Ishikawa (cell line): ENCODE data around the gene COMT.
A peak's percentile ranks its signal among the peaks of the same experiment; 100 is the strongest.

Source experiments
- CEBPB ChIP-seq: IDR thresholded peaks from 2 replicates; pipeline ENCODE4 v1.6.1; 2012
- CREB1 ChIP-seq: IDR thresholded peaks from 2 replicates; pipeline ENCODE4 v1.6.1; 2012; ENCODE audit warnings: low read depth
- EGR1 ChIP-seq: IDR thresholded peaks from 2 replicates; pipeline ENCODE4 v1.6.1; 2012
- EP300 ChIP-seq: IDR thresholded peaks from 2 replicates; pipeline ENCODE4 v1.6.1; 2012; ENCODE audit warnings: borderline replicate concordance
- FOXM1 ChIP-seq: IDR thresholded peaks from 2 replicates; pipeline ENCODE4 v1.6.1; 2012; ENCODE audit warnings: low read depth, borderline replicate concordance
- NFIC ChIP-seq: IDR thresholded peaks from 2 replicates; pipeline ENCODE4 v1.6.1; 2012
- RAD21 ChIP-seq: IDR thresholded peaks from 2 replicates; pipeline ENCODE4 v1.6.1; 2012; ENCODE audit warnings: low read depth
- REST ChIP-seq: IDR thresholded peaks from 2 replicates; pipeline ENCODE4 v1.6.1; 2012; ENCODE audit warnings: low read depth, mild to moderate bottlenecking
- TAF1 ChIP-seq: IDR thresholded peaks from 2 replicates; pipeline ENCODE4 v1.6.1; 2012; ENCODE audit warnings: low read depth, mild to moderate bottlenecking
- TCF12 ChIP-seq: IDR thresholded peaks from 2 replicates; pipeline ENCODE4 v1.6.1; 2012; ENCODE audit warnings: low read depth
- TEAD4 ChIP-seq: IDR thresholded peaks from 2 replicates; pipeline ENCODE4 v1.6.1; 2012
- YY1 ChIP-seq: IDR thresholded peaks from 2 replicates; pipeline ENCODE4 v1.6.1; 2012; ENCODE audit warnings: low read depth
- ZBTB7A ChIP-seq: IDR thresholded peaks from 2 replicates; pipeline ENCODE4 v1.6.1; 2012; ENCODE audit warnings: low read depth
- TF ChIP-seq, protein P1 (sequence below): IDR thresholded peaks from 2 replicates; pipeline ENCODE4 v1.6.1; 2012
- TF ChIP-seq, protein P2 (sequence below): IDR thresholded peaks from 2 replicates; pipeline ENCODE4 v1.6.1; 2012

COMT gene

DNA sequence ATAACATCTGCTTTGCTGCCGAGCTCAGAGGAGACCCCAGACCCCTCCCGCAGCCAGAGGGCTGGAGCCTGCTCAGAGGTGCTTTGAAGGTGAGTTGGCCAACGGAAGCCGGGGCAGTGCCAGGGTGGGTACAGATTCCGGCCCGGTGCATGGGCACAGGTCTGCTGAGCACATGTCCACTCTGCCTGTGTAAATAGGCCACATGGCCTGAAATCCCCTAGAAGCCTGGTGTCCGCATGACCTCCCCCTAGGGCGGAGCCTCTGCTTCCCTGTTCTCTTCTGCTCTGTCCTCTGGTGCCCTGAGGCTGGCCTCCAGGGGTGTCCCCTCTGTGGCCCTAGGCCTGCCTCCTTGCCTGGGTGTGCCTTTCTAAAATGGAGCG lies 19.6 kb downstream of the COMT start:
- TF ChIP-seq CREB1 = no peak
- TF ChIP-seq RAD21 = no peak
- no peak for TF ChIP-seq EGR1
- TF ChIP-seq REST = no peak
- no peak for TF ChIP-seq TEAD4
- TF ChIP-seq, protein P1, sequence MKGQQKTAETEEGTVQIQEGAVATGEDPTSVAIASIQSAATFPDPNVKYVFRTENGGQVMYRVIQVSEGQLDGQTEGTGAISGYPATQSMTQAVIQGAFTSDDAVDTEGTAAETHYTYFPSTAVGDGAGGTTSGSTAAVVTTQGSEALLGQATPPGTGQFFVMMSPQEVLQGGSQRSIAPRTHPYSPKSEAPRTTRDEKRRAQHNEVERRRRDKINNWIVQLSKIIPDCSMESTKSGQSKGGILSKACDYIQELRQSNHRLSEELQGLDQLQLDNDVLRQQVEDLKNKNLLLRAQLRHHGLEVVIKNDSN = no peak
- no peak for TF ChIP-seq YY1
- no peak for TF ChIP-seq EP300
- TF ChIP-seq, protein P2, sequence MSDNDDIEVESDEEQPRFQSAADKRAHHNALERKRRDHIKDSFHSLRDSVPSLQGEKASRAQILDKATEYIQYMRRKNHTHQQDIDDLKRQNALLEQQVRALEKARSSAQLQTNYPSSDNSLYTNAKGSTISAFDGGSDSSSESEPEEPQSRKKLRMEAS = no peak
- TF ChIP-seq NFIC = no peak
- no peak for TF ChIP-seq TCF12
- no peak for TF ChIP-seq CEBPB
- TF ChIP-seq ZBTB7A = no peak
- no peak for TF ChIP-seq TAF1
- TF ChIP-seq FOXM1 = no peak

DNA sequence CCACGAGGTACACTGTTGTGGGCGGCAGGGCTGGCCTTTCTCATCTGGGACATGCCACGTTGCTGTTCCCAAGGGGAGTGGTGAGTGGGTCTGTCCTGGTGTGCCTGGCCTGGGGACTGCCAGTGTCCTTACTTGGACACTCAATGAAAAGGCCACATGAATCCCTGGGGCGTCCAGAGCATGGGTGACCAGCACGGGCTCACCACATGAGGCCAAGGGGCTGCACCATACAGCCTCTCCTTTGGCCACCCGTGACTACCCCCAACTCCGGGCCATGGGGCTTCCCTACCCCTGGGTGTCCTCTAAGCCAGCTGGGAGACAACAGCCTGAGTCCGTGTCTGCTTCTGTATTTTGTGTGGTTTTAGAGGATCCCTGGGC lies 20.3 kb downstream of the COMT start:
- TF ChIP-seq EP300 (no peak), ZBTB7A (no peak), RAD21 (no peak), NFIC (no peak), FOXM1 (no peak), TCF12 (no peak), CEBPB (no peak), TEAD4 (no peak), TAF1 (no peak), CREB1 (no peak), YY1 (no peak), EGR1 (no peak), REST (no peak)
- TF ChIP-seq, protein P2 = no peak
- TF ChIP-seq, protein P1 = no peak

GRCh38 chr22:19962246-19962908 lies 20.8 kb downstream of the COMT start:
- TF ChIP-seq TAF1 (no peak), RAD21 (peak; percentile 75)
- TF ChIP-seq, protein P2 = peak; percentile 77

DNA sequence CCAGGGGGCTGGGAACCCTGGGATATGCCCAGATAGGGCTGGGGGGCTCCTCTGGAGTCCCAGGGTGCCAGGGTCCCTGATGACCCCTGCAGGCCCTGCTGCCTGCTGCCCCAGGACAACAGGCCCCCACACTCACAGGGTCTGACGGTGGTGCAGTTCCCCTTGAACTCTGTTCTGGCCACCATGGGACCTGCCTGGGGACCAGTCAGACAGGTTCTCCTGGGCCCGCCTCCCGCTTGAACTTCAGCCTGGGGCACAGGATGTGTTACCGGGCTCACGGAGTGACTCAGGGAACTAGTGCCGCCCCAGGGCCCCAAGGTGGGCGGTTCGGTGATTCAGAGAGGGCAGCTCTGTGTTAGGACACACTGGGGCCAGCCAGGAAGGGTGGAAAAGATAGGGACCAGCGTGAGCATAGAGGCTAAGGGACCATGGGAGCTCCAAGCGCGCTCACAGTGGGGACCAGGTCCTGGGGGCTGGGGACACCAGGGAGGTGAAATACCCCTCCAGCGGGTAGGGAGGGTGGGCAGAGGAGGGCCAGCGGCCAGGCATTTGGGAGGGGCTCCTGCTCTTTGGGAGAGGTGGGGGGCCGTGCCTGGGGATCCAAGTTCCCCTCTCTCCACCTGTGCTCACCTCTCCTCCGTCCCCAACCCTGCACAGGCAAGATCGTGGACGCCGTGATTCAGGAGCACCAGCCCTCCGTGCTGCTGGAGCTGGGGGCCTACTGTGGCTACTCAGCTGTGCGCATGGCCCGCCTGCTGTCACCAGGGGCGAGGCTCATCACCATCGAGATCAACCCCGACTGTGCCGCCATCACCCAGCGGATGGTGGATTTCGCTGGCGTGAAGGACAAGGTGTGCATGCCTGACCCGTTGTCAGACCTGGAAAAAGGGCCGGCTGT lies 21.6 kb downstream of the COMT start:
- TF ChIP-seq, protein P2 = peak; percentile 27; the same call in 1 of the 2 replicates
- TF ChIP-seq YY1 = peak; percentile 74; the same call in 1 of the 2 replicates
- TF ChIP-seq TEAD4 = peak; percentile 55; the same call in 1 of the 2 replicates
- TF ChIP-seq NFIC = peak; percentile 55
- TF ChIP-seq EGR1 = no peak
- peak; percentile 57 for TF ChIP-seq TAF1
- peak; percentile 48; the same call in 1 of the 2 replicates for TF ChIP-seq CEBPB
- TF ChIP-seq REST = no peak
- TF ChIP-seq EP300 = peak; percentile 79
- TF ChIP-seq RAD21 = peak; percentile 19; the same call in 1 of the 2 replicates
- TF ChIP-seq TCF12 = peak; percentile 84
- TF ChIP-seq CREB1 = no peak
- TF ChIP-seq ZBTB7A = peak; percentile 67
- no peak for TF ChIP-seq FOXM1
- TF ChIP-seq, protein P1 = peak; percentile 51
